MCF 10A (cell line): ENCODE measurements around the gene ETS2. TPM values are rescaled to one million over a fixed set of nuclear protein-coding genes. Genes with fewer than 3 reads are reported as not detected.

Experiments
- BruUV-seq: library from RNA; stranded (reverse); fragments of 400-500 nt; replicated peaks from 2 replicates; lab custom pipeline; 2021; lab: Mats Ljungman, UMichigan
- CTCF ChIA-PET: fragments of 300-600 bp; sonication (Branson Sonifier 250); formaldehyde crosslinking; extraction: SDS; loops from one replicate; lab custom pipeline; 2021; ENCODE audit warnings: antibody characterized with exemption, inconsistent platforms; lab: Yijun Ruan, JAX
- POLR2A ChIA-PET: fragments of 300-600, 350-650 bp; sonication (Branson Sonifier 250); formaldehyde crosslinking; extraction: SDS; loops from one replicate; lab custom pipeline; 2020; ENCODE audit warnings: antibody characterized with exemption, inconsistent platforms; lab: Yijun Ruan, JAX
- DNase-seq: peaks from one replicate; pipeline ENCODE4 v3.0.0-alpha.2; 2018; ENCODE audit not compliant: unreplicated experiment
- H3K27ac Mint-ChIP-seq: one replicate; pipeline ENCODE4 v1.8.0; 2022; ENCODE audit warnings: mild to moderate bottlenecking, low read depth, mixed read lengths; ENCODE audit not compliant: unreplicated experiment
- H3K27me3 Mint-ChIP-seq: one replicate; pipeline ENCODE4 v1.8.0; 2022; ENCODE audit warnings: mixed read lengths; ENCODE audit not compliant: insufficient read depth, unreplicated experiment
- H3K36me3 Mint-ChIP-seq: one replicate; pipeline ENCODE4 v1.8.0; 2022; ENCODE audit warnings: mild to moderate bottlenecking, moderate library complexity, mixed read lengths; ENCODE audit not compliant: insufficient read depth, unreplicated experiment
- H3K4me1 Mint-ChIP-seq: one replicate; pipeline ENCODE4 v1.8.0; 2022; ENCODE audit warnings: mixed read lengths; ENCODE audit not compliant: insufficient read depth, unreplicated experiment
- H3K4me3 Mint-ChIP-seq: one replicate; pipeline ENCODE4 v1.8.0; 2022; ENCODE audit warnings: mild to moderate bottlenecking, moderate library complexity, mixed read lengths; ENCODE audit not compliant: unreplicated experiment
- H3K9me3 Mint-ChIP-seq: one replicate; pipeline ENCODE4 v1.8.0; 2022; ENCODE audit warnings: mixed read lengths; ENCODE audit not compliant: unreplicated experiment
- intact Hi-C: fragments of 100-400 bp; cut with micrococcal nuclease; formaldehyde crosslinking; loops from 2 replicates; pipeline ENCODE4 v1.14.1; 2022
- total RNA-seq: library from RNA; stranded (reverse); gene quantifications from 2 replicates; pipeline ENCODE4 v1.2.3, GENCODE V29; 2022
- TF ChIP-seq, protein P1 (sequence below): fragments of 200-600 bp; IDR thresholded peaks from one replicate; pipeline ENCODE4 v1.8.0; 2022; ENCODE audit warnings: antibody characterized with exemption, mild to moderate bottlenecking; ENCODE audit not compliant: unreplicated experiment

The ETS2 gene
- total RNA-seq, 1 experiment from 2014 or later, result 109 TPM

DNA sequence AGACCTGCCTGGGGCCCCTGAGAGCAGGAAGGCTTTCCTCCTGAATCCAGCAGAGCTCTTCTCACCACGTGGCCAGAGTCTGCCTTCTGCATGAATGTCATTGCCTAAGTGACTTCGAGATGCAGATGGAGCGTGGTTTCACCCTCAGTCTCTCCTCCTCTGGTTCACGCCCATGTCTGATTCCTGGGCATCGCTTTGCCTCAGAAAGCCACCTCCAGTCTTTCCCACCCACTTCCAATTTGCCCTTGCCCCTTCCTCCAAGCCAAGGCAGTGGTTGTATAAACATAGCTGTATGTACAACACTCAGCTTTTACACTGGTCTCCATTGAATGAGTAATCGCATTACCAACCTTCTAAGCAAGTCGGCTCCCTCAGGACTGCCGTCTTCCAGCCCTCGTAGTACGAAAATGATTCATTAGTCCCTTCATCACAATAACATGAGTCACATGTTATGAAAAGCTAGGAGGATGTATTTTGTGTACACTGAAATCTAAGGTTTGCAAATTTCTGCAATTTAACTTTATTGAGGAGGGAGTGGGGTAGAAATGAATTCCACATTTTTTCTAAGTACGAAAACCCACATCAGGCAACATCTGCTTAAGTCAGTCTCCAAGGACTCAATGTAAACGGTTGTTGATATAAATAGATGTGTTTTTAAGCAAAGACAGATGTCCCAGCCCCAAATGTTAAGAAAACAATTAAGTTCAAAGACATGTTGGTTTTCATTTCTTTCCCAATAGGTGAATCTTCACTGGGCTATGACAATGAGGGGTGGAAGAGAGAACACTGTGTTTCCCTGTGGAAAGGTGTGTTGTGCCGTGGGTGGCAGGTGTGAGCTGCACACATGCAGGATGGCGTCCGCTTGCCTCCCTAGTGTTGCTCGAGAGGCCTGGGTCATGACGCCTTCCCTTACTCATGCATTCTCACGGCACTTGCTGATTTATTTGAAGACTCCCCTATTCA lies 32.3 kb upstream of the ETS2 start:
- intact Hi-C loops, result loop anchor here (1.0 to 2.0 kb wide), 2 partner anchors 18 to 31 kb away; partner anchors contain the start of gene ETS2
- peak overlapping the region; percentile 56 for H3K4me3 Mint-ChIP-seq
- H3K4me1 Mint-ChIP-seq, result peaks cover 39% of the 10 kb centered on the region
- CTCF ChIA-PET, result interaction anchor here (0.7 to 1.2 kb wide), 2 partner anchors 18 to 30 kb away, joined by 3 to 4 read pairs; no protein-coding TSS in a partner anchor
- DNase-seq, result peak; percentile 92
- POLR2A ChIA-PET, result interaction anchor here (0.6 to 8.5 kb wide), 19 partner anchors 9 to 410 kb away, joined by 3 to 110 read pairs (median 5); partner anchors contain the start of genes ETS2 and PSMG1
- peak overlapping the region; percentile 95 for H3K27ac Mint-ChIP-seq
- H3K9me3 Mint-ChIP-seq, result no peaks in the 10 kb centered on the region
- TF ChIP-seq, protein P1, sequence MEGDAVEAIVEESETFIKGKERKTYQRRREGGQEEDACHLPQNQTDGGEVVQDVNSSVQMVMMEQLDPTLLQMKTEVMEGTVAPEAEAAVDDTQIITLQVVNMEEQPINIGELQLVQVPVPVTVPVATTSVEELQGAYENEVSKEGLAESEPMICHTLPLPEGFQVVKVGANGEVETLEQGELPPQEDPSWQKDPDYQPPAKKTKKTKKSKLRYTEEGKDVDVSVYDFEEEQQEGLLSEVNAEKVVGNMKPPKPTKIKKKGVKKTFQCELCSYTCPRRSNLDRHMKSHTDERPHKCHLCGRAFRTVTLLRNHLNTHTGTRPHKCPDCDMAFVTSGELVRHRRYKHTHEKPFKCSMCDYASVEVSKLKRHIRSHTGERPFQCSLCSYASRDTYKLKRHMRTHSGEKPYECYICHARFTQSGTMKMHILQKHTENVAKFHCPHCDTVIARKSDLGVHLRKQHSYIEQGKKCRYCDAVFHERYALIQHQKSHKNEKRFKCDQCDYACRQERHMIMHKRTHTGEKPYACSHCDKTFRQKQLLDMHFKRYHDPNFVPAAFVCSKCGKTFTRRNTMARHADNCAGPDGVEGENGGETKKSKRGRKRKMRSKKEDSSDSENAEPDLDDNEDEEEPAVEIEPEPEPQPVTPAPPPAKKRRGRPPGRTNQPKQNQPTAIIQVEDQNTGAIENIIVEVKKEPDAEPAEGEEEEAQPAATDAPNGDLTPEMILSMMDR, result no peak
- no peaks in the 10 kb centered on the region for H3K36me3 Mint-ChIP-seq
- BruUV-seq, result TSS peak; percentile 70
- H3K27me3 Mint-ChIP-seq, result no peaks in the 10 kb centered on the region

DNA sequence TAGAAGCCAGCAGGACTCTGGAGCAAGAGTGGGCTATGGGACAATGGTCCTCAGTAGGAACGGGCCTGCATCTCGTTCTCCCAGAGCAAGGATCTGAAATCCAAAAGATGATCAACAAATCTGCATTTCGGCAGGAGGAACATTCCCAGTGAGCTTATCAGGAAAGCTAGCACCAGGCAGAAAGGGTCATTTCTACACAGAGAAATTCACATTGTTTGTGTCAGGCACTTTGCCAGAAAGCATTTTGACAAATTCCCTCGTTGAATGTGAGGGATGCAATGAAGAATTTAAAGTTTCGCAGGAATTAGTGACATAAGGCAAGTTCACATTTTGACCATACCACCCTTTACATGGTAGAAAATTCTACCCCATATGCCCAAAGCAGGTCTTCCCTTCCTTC lies 31.6 kb upstream of the ETS2 start:
- BruUV-seq, result no TSS peak
- TF ChIP-seq, protein P1, result no peak
- POLR2A ChIA-PET, result interaction anchor here (0.7 to 8.5 kb wide), 9 partner anchors 13 to 65 kb away, joined by 3 to 110 read pairs (median 6); partner anchors contain the start of gene ETS2
- CTCF ChIA-PET, result interaction anchor here (0.6 kb wide), 1 partner anchor 30 kb away, joined by 3 read pairs; no protein-coding TSS in a partner anchor
- H3K4me1 Mint-ChIP-seq, result peaks cover 31% of the 10 kb centered on the region
- H3K27me3 Mint-ChIP-seq, result no peaks in the 10 kb centered on the region
- no peak for DNase-seq
- no peaks in the 10 kb centered on the region for H3K9me3 Mint-ChIP-seq
- peak overlapping the region; percentile 95 for H3K27ac Mint-ChIP-seq
- H3K36me3 Mint-ChIP-seq, result no peaks in the 10 kb centered on the region
- intact Hi-C loops, result no loop called here
- H3K4me3 Mint-ChIP-seq, result peak overlapping the region; percentile 56

DNA sequence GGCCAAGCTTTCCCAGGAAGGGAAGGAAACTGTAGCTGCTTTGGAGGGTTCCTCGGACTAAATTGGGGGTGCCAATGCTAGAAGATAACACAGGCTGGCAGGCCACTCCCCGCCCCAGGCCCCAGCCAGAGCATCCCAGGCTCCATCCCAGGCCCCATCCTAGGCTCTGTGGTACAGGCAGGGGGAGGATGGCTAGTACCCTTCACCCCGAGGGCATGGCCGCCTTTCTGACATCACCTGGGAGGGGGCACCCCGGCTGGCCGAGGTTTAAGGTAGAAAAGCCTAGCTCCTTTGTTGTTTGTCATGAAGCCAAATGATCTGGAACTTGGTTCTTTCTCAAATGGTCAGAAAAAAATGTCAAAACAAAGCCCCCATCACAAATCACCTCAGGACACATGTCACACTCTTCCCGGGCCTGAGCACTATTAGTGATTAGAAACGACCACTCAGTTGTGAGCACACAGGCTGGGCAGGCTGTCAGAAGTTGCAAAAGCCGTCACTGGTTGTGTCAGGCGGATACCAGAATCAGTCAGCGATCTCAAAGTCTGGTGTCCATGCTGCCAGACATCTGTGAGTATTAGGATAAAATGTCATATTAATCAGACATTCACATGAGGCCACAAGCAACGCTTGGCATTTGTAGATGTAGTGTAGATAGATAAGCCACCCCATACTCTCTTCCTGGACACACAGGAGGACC lies 31.0 kb upstream of the ETS2 start:
- POLR2A ChIA-PET, result interaction anchor here (0.7 to 8.5 kb wide), 7 partner anchors 12 to 56 kb away, joined by 3 to 110 read pairs (median 6); partner anchors contain the start of gene ETS2
- H3K27me3 Mint-ChIP-seq, result no peaks in the 10 kb centered on the region
- DNase-seq, result no peak
- H3K36me3 Mint-ChIP-seq, result no peaks in the 10 kb centered on the region
- TF ChIP-seq, protein P1, result no peak
- intact Hi-C loops, result no loop called here
- H3K4me1 Mint-ChIP-seq, result peaks cover 30% of the 10 kb centered on the region
- no TSS peak for BruUV-seq
- no peak overlapping the region for H3K4me3 Mint-ChIP-seq
- no peaks in the 10 kb centered on the region for H3K9me3 Mint-ChIP-seq
- no peak overlapping the region for H3K27ac Mint-ChIP-seq
- CTCF ChIA-PET, result interaction anchor here (0.6 to 1.1 kb wide), 2 partner anchors 13 to 29 kb away, joined by 3 to 4 read pairs; no protein-coding TSS in a partner anchor
